ENCODE measurements around the gene HOXD10. TPM values are rescaled to one million over a fixed set of nuclear protein-coding genes. Genes with fewer than 3 reads are reported as not detected.
A peak's percentile ranks its signal among the peaks of the same experiment; 100 is the strongest.

Gene HOXD10
- total RNA-seq, 1 experiment from 2014 or later: 88.6 TPM

- Histone ChIP-seq H3K4me3 (ENCODE audit: low read depth, low read length, poor library complexity, severe bottlenecking) (no peak overlapping the region), H3K27me3 (replicated peaks; ENCODE audit: insufficient read depth, low read depth, low read length, poor library complexity) (peaks cover 27% of the 10 kb centered on the region), H3K27ac (ENCODE audit: low read depth, low read length, poor library complexity, severe bottlenecking) (no peak overlapping the region), H3K36me3 (ENCODE audit: insufficient read depth, low read length, poor library complexity, severe bottlenecking) (no peaks in the 10 kb centered on the region), H3K9me3 (ENCODE audit: low read depth, low read length, poor library complexity, severe bottlenecking) (no peaks in the 10 kb centered on the region), H3K4me1 (ENCODE audit: insufficient read depth, low read length, poor library complexity, severe bottlenecking) (peaks cover 14% of the 10 kb centered on the region)
- peak; percentile 76 for DNase-seq (ENCODE audit: low spot score)
- BruUV-seq (replicated peaks): no TSS peak
- TF ChIP-seq CTCF (conservative IDR thresholded peaks at IDR 0.05; ENCODE audit: low read depth, low read length): peak; percentile 92
- TF ChIP-seq EZH2 (IDR thresholded peaks at IDR 0.05; ENCODE audit: borderline replicate concordance, low read depth, low read length, poor library complexity, severe bottlenecking): no peak
- intact Hi-C loops (cut with micrococcal nuclease; ENCODE audit: unreplicated experiment): loop anchor here (5.0 kb wide), 3 partner anchors 776 to 886 kb away; no protein-coding TSS in a partner anchor
- ChIA-PET CTCF (interaction anchor here (0.6 to 1.2 kb wide), 3 partner anchors 9 to 837 kb away, joined by 3 read pairs; no protein-coding TSS in a partner anchor), POLR2A (ENCODE audit: low non-redundant PET) (interaction anchor here (0.5 kb wide), 1 partner anchor 366 kb away, joined by 4 read pairs; no protein-coding TSS in a partner anchor)
Observed at GRCh38 chr2:176088048-176088936, 28.3 kb upstream of the HOXD10 start.

GRCh38 chr2:176088937-176089842 is 27.4 kb upstream of the HOXD10 start:
- Histone ChIP-seq H3K4me3 (ENCODE audit: low read depth, low read length, poor library complexity, severe bottlenecking) (no peak overlapping the region), H3K27ac (ENCODE audit: low read depth, low read length, poor library complexity, severe bottlenecking) (no peak overlapping the region), H3K9me3 (ENCODE audit: low read depth, low read length, poor library complexity, severe bottlenecking) (no peaks in the 10 kb centered on the region), H3K36me3 (ENCODE audit: insufficient read depth, low read length, poor library complexity, severe bottlenecking) (no peaks in the 10 kb centered on the region), H3K4me1 (ENCODE audit: insufficient read depth, low read length, poor library complexity, severe bottlenecking) (peaks cover 14% of the 10 kb centered on the region), H3K27me3 (replicated peaks; ENCODE audit: insufficient read depth, low read depth, low read length, poor library complexity) (peaks cover 18% of the 10 kb centered on the region)
- DNase-seq (ENCODE audit: low spot score): no peak
- CTCF ChIA-PET: interaction anchor here (0.6 to 1.2 kb wide), 3 partner anchors 8 to 838 kb away, joined by 3 read pairs; no protein-coding TSS in a partner anchor
- intact Hi-C loops (cut with micrococcal nuclease; ENCODE audit: unreplicated experiment): loop anchor here (5.0 kb wide), 3 partner anchors 777 to 887 kb away; no protein-coding TSS in a partner anchor
- POLR2A ChIA-PET (ENCODE audit: low non-redundant PET): interaction anchor here (0.7 kb wide), 1 partner anchor 726 kb away, joined by 3 read pairs; no protein-coding TSS in a partner anchor
- BruUV-seq (replicated peaks): no TSS peak
- no peak for TF ChIP-seq CTCF (conservative IDR thresholded peaks at IDR 0.05; ENCODE audit: low read depth, low read length)
- TF ChIP-seq EZH2 (IDR thresholded peaks at IDR 0.05; ENCODE audit: borderline replicate concordance, low read depth, low read length, poor library complexity, severe bottlenecking): no peak

GRCh38 chr2:176089843-176090395 is 26.7 kb upstream of the HOXD10 start:
- peaks cover 5% of the 10 kb centered on the region for H3K36me3 ChIP-seq (ENCODE audit: insufficient read depth, low read length, poor library complexity, severe bottlenecking)
- H3K27ac ChIP-seq (ENCODE audit: low read depth, low read length, poor library complexity, severe bottlenecking): no peak overlapping the region
- BruUV-seq (replicated peaks): no TSS peak
- DNase-seq (ENCODE audit: low spot score): no peak
- CTCF ChIA-PET: no interaction called here
- H3K4me3 ChIP-seq (ENCODE audit: low read depth, low read length, poor library complexity, severe bottlenecking): no peak overlapping the region
- POLR2A ChIA-PET (ENCODE audit: low non-redundant PET): no interaction called here
- peaks cover 11% of the 10 kb centered on the region for H3K27me3 ChIP-seq (replicated peaks; ENCODE audit: insufficient read depth, low read depth, low read length, poor library complexity)
- TF ChIP-seq CTCF (conservative IDR thresholded peaks at IDR 0.05; ENCODE audit: low read depth, low read length) (no peak), EZH2 (IDR thresholded peaks at IDR 0.05; ENCODE audit: borderline replicate concordance, low read depth, low read length, poor library complexity, severe bottlenecking) (no peak)
- peaks cover 14% of the 10 kb centered on the region for H3K4me1 ChIP-seq (ENCODE audit: insufficient read depth, low read length, poor library complexity, severe bottlenecking)
- H3K9me3 ChIP-seq (ENCODE audit: low read depth, low read length, poor library complexity, severe bottlenecking): no peaks in the 10 kb centered on the region
- intact Hi-C loops (cut with micrococcal nuclease; ENCODE audit: unreplicated experiment): loop anchor here (5.0 to 10.0 kb wide), 4 partner anchors 778 to 1085 kb away; partner anchors contain the start of gene CHN1
